ENCODE measurements around the gene PDPN.

The PDPN gene

GRCh38 chr1:13616234-13616633, 32.6 kb downstream of the PDPN start:
- in situ Hi-C loops (cut with MboI; ENCODE audit: low sequenced_read_pairs), result no loop called here

- in situ Hi-C loops (cut with MboI; ENCODE audit: low sequenced_read_pairs), result no loop called here
Observed at GRCh38 chr1:13617108-13617507, 33.5 kb downstream of the PDPN start.

- in situ Hi-C loops (cut with MboI; ENCODE audit: low sequenced_read_pairs), result no loop called here
Observed at GRCh38 chr1:13617773-13618172, 34.1 kb downstream of the PDPN start.

GRCh38 chr1:13618483-13618882, 34.9 kb downstream of the PDPN start:
- in situ Hi-C loops (cut with MboI; ENCODE audit: low sequenced_read_pairs), result no loop called here

GRCh38 chr1:13619909-13620308, 36.3 kb downstream of the PDPN start:
- in situ Hi-C loops (cut with MboI; ENCODE audit: low sequenced_read_pairs), result no loop called here

GRCh38 chr1:13620825-13621224, 37.2 kb downstream of the PDPN start:
- in situ Hi-C loops (cut with MboI; ENCODE audit: low sequenced_read_pairs), result no loop called here

GRCh38 chr1:13622446-13622845, 38.8 kb downstream of the PDPN start:
- in situ Hi-C loops (cut with MboI; ENCODE audit: low sequenced_read_pairs), result no loop called here

GRCh38 chr1:13623021-13623637, 39.5 kb downstream of the PDPN start:
- in situ Hi-C loops (cut with MboI; ENCODE audit: low sequenced_read_pairs), result no loop called here

- in situ Hi-C loops (cut with MboI; ENCODE audit: low sequenced_read_pairs), result no loop called here
Observed at GRCh38 chr1:13624526-13624925, 40.9 kb downstream of the PDPN start.

- in situ Hi-C loops (cut with MboI; ENCODE audit: low sequenced_read_pairs), result no loop called here
Observed at GRCh38 chr1:13627127-13627526, 43.5 kb downstream of the PDPN start.

GRCh38 chr1:13628218-13628617, 44.6 kb downstream of the PDPN start:
- in situ Hi-C loops (cut with MboI; ENCODE audit: low sequenced_read_pairs), result no loop called here

- in situ Hi-C loops (cut with MboI; ENCODE audit: low sequenced_read_pairs), result no loop called here
Observed at GRCh38 chr1:13628711-13629110, 45.1 kb downstream of the PDPN start.

GRCh38 chr1:13642306-13643004, 58.8 kb downstream of the PDPN start:
- in situ Hi-C loops (cut with MboI; ENCODE audit: low sequenced_read_pairs), result no loop called here

GRCh38 chr1:13643017-13643416, 59.4 kb downstream of the PDPN start:
- in situ Hi-C loops (cut with MboI; ENCODE audit: low sequenced_read_pairs), result no loop called here

GRCh38 chr1:13646521-13646920, 62.9 kb downstream of the PDPN start:
- in situ Hi-C loops (cut with MboI; ENCODE audit: low sequenced_read_pairs), result no loop called here

GRCh38 chr1:13651279-13651678, 67.6 kb downstream of the PDPN start:
- in situ Hi-C loops (cut with MboI; ENCODE audit: low sequenced_read_pairs), result no loop called here

- in situ Hi-C loops (cut with MboI; ENCODE audit: low sequenced_read_pairs), result no loop called here
Observed at GRCh38 chr1:13652238-13652637, 68.6 kb downstream of the PDPN start.

- in situ Hi-C loops (cut with MboI; ENCODE audit: low sequenced_read_pairs), result no loop called here
Observed at GRCh38 chr1:13661539-13661938, 77.9 kb downstream of the PDPN start.

- in situ Hi-C loops (cut with MboI; ENCODE audit: low sequenced_read_pairs), result no loop called here
Observed at GRCh38 chr1:13662493-13662892, 78.9 kb downstream of the PDPN start.

- in situ Hi-C loops (cut with MboI; ENCODE audit: low sequenced_read_pairs), result no loop called here
Observed at GRCh38 chr1:13663969-13664368, 80.3 kb downstream of the PDPN start.

- in situ Hi-C loops (cut with MboI; ENCODE audit: low sequenced_read_pairs), result no loop called here
Observed at GRCh38 chr1:13664451-13664850, 80.8 kb downstream of the PDPN start.

GRCh38 chr1:13666317-13666716, 82.7 kb downstream of the PDPN start:
- in situ Hi-C loops (cut with MboI; ENCODE audit: low sequenced_read_pairs), result no loop called here

Measured in hTERT RPE-1 (cell line).